RWPE2 (cell line): ENCODE results near the gene LPAR1.

Experiments
- ATAC-seq: fragments of 200-7000 bp; cut with Tn5 transposase; 3 replicates; pipeline ENCODE4 v1.9.1; 2021; ENCODE audit warnings: low read depth
- DNase-seq: peaks from one replicate; pipeline ENCODE4 v3.0.0-alpha.2; 2020; ENCODE audit warnings: low spot score
- H3K27ac ChIP-seq: fragments of 450-650 bp; 2 replicates; pipeline ENCODE4 v1.5.1; 2017; ENCODE audit warnings: mild to moderate bottlenecking; ENCODE audit not compliant: poor library complexity, severe bottlenecking
- H3K27me3 ChIP-seq: fragments of 250-450 bp; sonication (Bioruptor Pico); 2 replicates; pipeline ENCODE4 v1.5.1; 2021; ENCODE audit warnings: mild to moderate bottlenecking, moderate library complexity; ENCODE audit not compliant: insufficient read depth, poor library complexity, severe bottlenecking
- H3K36me3 ChIP-seq: fragments of 250-450 bp; sonication (Bioruptor Pico); 2 replicates; pipeline ENCODE4 v1.5.1; 2020; ENCODE audit warnings: low read depth, mild to moderate bottlenecking, moderate library complexity
- H3K4me1 ChIP-seq: fragments of 250-450 bp; sonication (Bioruptor Pico); 2 replicates; pipeline ENCODE4 v1.5.1; 2021; ENCODE audit warnings: mild to moderate bottlenecking, moderate library complexity; ENCODE audit not compliant: insufficient read depth, poor library complexity, severe bottlenecking
- H3K4me3 ChIP-seq: fragments of 250-450 bp; sonication (Bioruptor Pico); 2 replicates; pipeline ENCODE4 v1.5.1; 2021; ENCODE audit warnings: mild to moderate bottlenecking, moderate library complexity; ENCODE audit not compliant: severe bottlenecking
- H3K9me3 ChIP-seq: fragments of 250-450 bp; sonication (Bioruptor Pico); 2 replicates; pipeline ENCODE4 v1.5.1; 2021; ENCODE audit warnings: mild to moderate bottlenecking, moderate library complexity; ENCODE audit not compliant: severe bottlenecking
- TF ChIP-seq, protein P1 (sequence below): fragments of 450-650 bp; IDR thresholded peaks from one replicate; pipeline ENCODE4 v1.5.1; 2017; ENCODE audit warnings: mild to moderate bottlenecking, moderate library complexity; ENCODE audit not compliant: poor library complexity, severe bottlenecking

Gene LPAR1

DNA sequence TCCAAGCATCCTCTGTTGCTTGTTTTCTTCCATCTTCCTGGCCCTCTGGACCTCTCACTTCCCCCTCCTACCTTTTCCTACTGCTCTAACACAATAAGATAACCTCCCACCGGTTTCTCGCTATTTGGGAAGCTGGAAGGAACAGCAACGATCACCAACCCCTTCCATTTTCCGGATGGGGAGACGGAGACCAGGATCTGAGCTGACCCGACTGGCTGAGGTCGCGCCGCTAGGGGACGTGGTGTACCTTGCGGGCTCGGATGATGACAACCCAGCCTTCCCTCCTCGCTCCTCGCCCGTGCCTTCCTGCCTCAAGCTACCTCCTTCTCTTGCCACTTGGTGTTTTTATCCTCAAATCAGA lies 1.9 kb downstream of the LPAR1 start:
- Histone ChIP-seq H3K4me1 (peaks cover 36% of the 10 kb centered on the region), H3K36me3 (peaks cover 10% of the 10 kb centered on the region), H3K4me3 (peak overlapping the region; percentile 98), H3K27ac (peak overlapping the region; percentile 95), H3K9me3 (no peaks in the 10 kb centered on the region), H3K27me3 (no peaks in the 10 kb centered on the region)
- peak; percentile 69 for DNase-seq
- ATAC-seq, result no peak
- TF ChIP-seq, protein P1, sequence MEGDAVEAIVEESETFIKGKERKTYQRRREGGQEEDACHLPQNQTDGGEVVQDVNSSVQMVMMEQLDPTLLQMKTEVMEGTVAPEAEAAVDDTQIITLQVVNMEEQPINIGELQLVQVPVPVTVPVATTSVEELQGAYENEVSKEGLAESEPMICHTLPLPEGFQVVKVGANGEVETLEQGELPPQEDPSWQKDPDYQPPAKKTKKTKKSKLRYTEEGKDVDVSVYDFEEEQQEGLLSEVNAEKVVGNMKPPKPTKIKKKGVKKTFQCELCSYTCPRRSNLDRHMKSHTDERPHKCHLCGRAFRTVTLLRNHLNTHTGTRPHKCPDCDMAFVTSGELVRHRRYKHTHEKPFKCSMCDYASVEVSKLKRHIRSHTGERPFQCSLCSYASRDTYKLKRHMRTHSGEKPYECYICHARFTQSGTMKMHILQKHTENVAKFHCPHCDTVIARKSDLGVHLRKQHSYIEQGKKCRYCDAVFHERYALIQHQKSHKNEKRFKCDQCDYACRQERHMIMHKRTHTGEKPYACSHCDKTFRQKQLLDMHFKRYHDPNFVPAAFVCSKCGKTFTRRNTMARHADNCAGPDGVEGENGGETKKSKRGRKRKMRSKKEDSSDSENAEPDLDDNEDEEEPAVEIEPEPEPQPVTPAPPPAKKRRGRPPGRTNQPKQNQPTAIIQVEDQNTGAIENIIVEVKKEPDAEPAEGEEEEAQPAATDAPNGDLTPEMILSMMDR, result peak; percentile 81

DNA sequence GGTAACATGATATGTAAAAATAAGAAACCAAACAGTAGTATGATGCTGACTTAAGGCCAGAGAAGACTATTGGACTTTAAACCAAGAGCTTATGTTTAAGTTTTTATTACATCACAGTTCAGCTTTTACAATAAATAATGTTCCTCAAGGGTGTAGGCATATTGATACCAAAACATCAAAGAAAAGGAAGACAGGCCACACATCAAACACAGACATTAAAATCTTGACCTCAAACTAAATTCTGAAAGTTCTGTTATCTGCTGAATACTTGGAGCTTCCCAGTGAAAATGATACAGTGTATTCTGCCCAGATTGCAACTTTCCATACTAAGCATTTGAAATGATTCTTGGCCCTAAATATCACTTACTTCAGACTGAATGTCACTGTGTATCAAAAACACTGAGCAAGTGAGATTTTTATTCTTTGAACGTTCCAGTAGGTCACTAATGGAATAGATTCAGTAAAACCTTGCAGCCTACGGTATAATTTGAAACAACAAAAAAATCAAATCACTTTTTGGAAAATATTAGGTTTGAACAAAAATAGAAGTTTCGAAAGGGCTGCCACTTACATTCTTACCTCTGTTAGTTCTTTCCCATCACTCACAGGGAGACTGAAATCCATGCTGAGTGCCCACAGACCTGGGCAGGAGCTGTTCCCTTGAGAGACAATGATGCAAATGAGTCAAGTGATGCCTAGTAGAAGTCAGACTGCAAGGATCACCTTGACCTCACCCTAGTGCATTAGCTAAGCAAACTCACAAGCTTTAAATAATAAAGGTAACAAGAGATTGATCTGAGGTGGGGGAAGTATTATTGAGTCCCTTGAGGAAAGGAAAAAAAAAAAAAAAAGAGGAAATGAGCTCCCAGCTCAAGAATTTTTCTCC lies 2.5 kb downstream of the LPAR1 start:
- H3K9me3 ChIP-seq, result no peaks in the 10 kb centered on the region
- ATAC-seq (no peak), DNase-seq (no peak)
- peak overlapping the region; percentile 98 for H3K4me3 ChIP-seq
- peaks cover 16% of the 10 kb centered on the region for H3K36me3 ChIP-seq
- no peaks in the 10 kb centered on the region for H3K27me3 ChIP-seq
- H3K4me1 ChIP-seq, result peaks cover 30% of the 10 kb centered on the region
- H3K27ac ChIP-seq, result peak overlapping the region; percentile 95
- TF ChIP-seq, protein P1, result no peak

DNA sequence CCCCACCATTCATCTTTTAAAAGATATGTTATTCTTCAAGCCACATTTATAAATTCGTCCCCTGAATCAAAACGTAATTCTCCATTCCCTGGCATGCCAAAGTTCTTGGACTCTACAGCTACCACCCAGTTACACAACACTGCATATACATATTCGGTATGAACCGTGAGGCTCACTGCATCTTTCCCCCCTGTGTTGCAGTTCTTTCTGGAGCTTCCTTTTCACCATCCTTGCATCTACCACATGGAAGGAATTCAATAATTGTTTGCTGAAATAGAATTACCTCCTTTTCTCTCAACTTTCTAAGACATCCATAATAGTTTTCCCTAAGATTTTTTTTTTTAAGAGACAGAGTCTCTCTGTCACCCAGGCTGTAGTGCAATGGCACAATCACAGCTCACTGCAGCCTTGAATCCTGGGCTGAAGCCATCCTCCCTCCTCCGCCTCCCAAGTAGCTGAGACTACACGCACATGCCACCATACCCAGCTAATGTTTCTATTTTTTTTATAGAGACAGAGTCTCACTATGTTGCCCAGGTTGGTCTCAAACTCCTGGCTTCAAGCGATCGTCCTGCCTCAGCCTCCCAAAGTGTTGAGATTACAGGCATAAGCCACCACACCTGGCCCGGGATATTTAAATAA lies 3.3 kb downstream of the LPAR1 start:
- DNase-seq, result no peak
- Histone ChIP-seq H3K4me1 (peaks cover 24% of the 10 kb centered on the region), H3K27me3 (no peaks in the 10 kb centered on the region), H3K27ac (no peak overlapping the region), H3K4me3 (no peak overlapping the region), H3K9me3 (no peaks in the 10 kb centered on the region), H3K36me3 (peaks cover 24% of the 10 kb centered on the region)
- TF ChIP-seq, protein P1, result no peak
- ATAC-seq, result no peak

DNA sequence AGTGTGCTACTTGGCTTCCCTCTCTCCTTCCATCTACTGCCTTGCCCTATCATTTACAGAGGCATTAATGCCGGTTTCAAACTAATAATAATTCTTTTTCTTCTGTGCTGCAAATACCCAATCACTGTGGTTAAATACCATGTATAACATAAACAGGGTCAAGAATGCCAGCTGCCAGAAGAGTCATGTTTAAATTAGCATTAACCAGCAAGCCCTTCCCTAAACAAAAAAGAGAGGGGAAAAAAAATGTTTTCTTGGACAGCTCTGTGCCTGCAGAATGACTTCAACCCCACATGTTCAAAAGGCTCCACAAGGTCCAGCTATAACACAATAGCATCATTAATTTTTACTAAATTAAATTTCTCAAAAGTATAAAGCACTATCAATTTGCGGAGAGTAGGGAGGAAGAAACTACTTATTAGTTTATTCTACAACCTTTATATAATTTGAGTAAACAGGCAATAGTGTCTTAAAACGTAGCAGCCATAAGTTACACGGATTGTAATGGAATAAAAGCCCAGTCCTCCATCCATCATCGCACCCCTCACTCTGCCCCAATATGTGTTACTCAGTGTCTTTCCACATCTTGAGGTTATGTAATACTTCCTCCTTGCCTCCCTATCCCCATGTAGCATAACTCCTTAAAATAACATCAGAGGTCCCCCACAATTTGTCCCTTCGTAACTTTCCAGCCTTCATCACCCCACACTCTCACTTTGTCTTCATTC lies 3.9 kb downstream of the LPAR1 start:
- Histone ChIP-seq H3K4me1 (peaks cover 22% of the 10 kb centered on the region), H3K36me3 (peaks cover 25% of the 10 kb centered on the region), H3K27ac (no peak overlapping the region), H3K9me3 (no peaks in the 10 kb centered on the region), H3K4me3 (no peak overlapping the region), H3K27me3 (no peaks in the 10 kb centered on the region)
- TF ChIP-seq, protein P1, result no peak
- no peak for DNase-seq
- no peak for ATAC-seq
